Midbrain (tissue), 1 donor: Measurements from ENCODE around the gene STIP1.
"Not testable (repeated sequence)": the region's sequence is repeated elsewhere in the genome, so short reads cannot be mapped to it uniquely, and the experiment has no call there.

Source experiments
- DNase-seq: peaks from one replicate; lab custom pipeline; 2025; lab: John Stamatoyannopoulos, UW

STIP1 gene

GRCh38 chr11:64157631-64158394, 28.2 kb upstream of the STIP1 start:
- no peak for DNase-seq

- no peak for DNase-seq
Measured at GRCh38 chr11:64161037-64161436, 24.9 kb upstream of the STIP1 start.

- DNase-seq: not testable (repeated sequence)
Measured at GRCh38 chr11:64162769-64163168, 23.2 kb upstream of the STIP1 start.

GRCh38 chr11:64163951-64164350, 22.0 kb upstream of the STIP1 start:
- DNase-seq: no peak

- no peak for DNase-seq
Measured at GRCh38 chr11:64164392-64165312, 21.3 kb upstream of the STIP1 start.

GRCh38 chr11:64165481-64165841, 20.5 kb upstream of the STIP1 start:
- DNase-seq: no peak

GRCh38 chr11:64165842-64166635, 19.9 kb upstream of the STIP1 start, which contains the start of gene MACROD1:
MACROD1 (minus strand) TSS chr11:64166113; CDS start chr11:64165994, 119 bp downstream.
- DNase-seq: peak; percentile 69

GRCh38 chr11:64170419-64170818, 15.6 kb upstream of the STIP1 start:
- DNase-seq: no peak

- DNase-seq: no peak
Measured at GRCh38 chr11:64173616-64174355, 12.2 kb upstream of the STIP1 start.

- no peak for DNase-seq
Measured at GRCh38 chr11:64176751-64177150, 9.2 kb upstream of the STIP1 start.

- DNase-seq: no peak
Measured at GRCh38 chr11:64178203-64178602, 7.8 kb upstream of the STIP1 start.

GRCh38 chr11:64178951-64179639, 6.9 kb upstream of the STIP1 start:
- DNase-seq: no peak

GRCh38 chr11:64180891-64181290, 5.1 kb upstream of the STIP1 start:
- DNase-seq: no peak

GRCh38 chr11:64181506-64182411, 4.2 kb upstream of the STIP1 start:
- DNase-seq: peak; percentile 92

GRCh38 chr11:64183890-64184289, 2.1 kb upstream of the STIP1 start:
- no peak for DNase-seq

GRCh38 chr11:64185175-64185692, 737 bp upstream of the STIP1 start:
- DNase-seq: peak; percentile 90

GRCh38 chr11:64186492-64187165, 658 bp downstream of the STIP1 start:
- no peak for DNase-seq

GRCh38 chr11:64192434-64192833, 6.5 kb downstream of the STIP1 start:
- no peak for DNase-seq

GRCh38 chr11:64196626-64197025, 10.7 kb downstream of the STIP1 start:
- no peak for DNase-seq
